Activated CD4-positive, alpha-beta T cell treated with anti-CD3 and anti-CD28 coated beads for 48 hours (primary cell): Measurements from ENCODE around the gene FKBP7.
A peak's percentile ranks its signal among the peaks of the same experiment; 100 is the strongest.
"Not testable (repeated sequence)": the region's sequence is repeated elsewhere in the genome, so short reads cannot be mapped to it uniquely, and the experiment has no call there.

ENCODE experiments used
- DNase-seq: peaks from one replicate; pipeline ENCODE4 v3.0.0-alpha.2; 2020

The FKBP7 gene

GRCh38 chr2:178484245-178485041 lies 6.0 kb upstream of the FKBP7 start:
- no peak for DNase-seq

- no peak for DNase-seq
Observed at GRCh38 chr2:178482437-178482836, 4.0 kb upstream of the FKBP7 start.

DNA sequence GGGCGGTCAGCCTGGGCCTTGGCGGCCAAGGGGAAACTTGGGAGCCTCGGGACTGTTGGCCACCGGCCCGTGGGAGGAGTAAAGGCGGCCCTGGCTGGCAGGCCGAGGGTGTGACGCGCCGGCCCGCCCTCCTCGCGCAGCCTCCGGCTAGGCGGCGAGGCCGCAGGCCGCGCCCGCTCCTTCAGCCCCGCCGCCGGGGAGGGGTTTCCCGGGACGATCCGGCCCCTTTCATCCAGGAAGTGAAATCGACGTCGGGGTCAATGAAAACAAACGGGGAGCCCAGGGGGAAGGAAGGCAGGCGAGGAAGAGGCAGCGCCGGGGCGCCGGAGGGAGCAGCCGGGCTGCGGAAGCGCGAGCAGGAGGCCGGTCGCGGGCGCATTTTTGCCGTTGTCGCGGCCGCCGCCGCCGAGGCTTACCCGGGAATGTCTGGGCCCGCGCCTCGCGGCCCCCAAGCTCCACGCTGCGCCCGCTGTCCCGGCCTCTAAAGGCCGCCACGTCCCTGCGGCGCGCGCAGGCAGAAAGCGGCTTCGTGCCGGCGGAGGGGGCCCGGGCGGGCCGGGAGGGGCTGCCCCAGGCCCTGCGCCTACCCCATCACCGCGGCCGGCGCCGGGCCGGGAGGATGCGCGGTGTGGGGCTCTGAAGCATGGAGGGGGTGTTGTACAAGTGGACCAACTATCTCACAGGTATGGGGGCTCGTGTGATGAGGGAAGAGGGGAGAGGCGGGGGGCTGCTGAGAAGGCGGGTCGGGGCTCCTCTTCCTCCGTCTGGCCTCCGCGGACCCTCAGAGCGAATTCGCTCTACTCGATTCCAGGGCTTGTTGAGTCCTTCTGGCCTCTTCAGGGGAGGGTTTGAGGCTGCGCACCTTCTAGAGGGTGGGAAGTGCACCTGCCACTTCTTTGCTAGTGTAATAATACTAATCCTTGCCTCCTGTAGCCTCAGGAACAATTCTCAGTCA lies 2.1 kb upstream of the FKBP7 start, which contains the start of gene PLEKHA3:
Gene PLEKHA3 (plus strand): TSS at position 231 of the 955 bp plus-strand sequence. CDS start 413 bp downstream, at position 644.
- peak; percentile 79 for DNase-seq

- DNase-seq, result no peak
Observed at GRCh38 chr2:178479758-178480226, 1.4 kb upstream of the FKBP7 start.

GRCh38 chr2:178479275-178479616 lies 846 bp upstream of the FKBP7 start:
- no peak for DNase-seq

- peak; percentile 22 for DNase-seq
Observed at GRCh38 chr2:178478130-178478438, 316 bp downstream of the FKBP7 start.

- DNase-seq, result no peak
Observed at GRCh38 chr2:178477443-178478129, 814 bp downstream of the FKBP7 start.

DNA sequence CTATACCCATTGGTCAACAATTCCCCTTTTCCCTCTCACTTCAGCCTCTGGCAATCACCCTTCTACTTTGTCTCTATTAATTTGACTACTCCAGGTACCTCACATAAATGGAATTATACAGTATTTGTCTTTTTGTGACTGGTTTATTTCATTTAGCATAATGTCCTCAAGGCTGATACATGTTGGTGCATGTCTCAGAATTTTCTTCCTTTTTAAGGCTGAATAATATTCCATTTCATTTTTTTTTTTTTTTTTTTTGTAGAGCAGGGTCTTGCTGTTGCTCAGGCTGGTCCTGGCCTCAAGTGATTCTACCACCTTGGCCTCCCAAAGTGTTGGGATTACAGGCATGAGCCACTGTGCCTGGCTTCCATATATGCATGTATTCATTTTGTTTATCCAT lies 1.9 kb downstream of the FKBP7 start:
- no peak for DNase-seq

- no peak for DNase-seq
Observed at GRCh38 chr2:178474560-178474959, 3.8 kb downstream of the FKBP7 start.

GRCh38 chr2:178473931-178474330 lies 4.5 kb downstream of the FKBP7 start:
- no peak for DNase-seq

DNA sequence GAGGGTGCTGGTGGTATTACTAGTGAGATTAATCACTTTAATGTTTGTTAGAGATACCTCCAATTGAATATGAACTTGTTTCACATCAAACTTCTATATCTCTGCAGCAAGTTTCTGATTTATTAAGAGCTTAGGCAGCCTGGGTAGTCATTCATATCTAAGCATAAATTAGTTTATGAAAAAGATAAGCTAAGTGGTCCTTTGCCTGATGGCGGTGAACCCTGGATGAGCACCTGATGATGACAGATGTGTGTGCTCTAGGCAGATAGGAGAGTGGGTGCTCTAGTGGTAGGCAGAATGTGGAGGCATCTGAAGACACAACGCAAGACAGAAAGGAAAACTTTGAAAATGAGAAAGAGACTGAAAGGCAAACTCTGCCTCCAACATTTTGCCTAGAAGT lies 5.0 kb downstream of the FKBP7 start:
- DNase-seq, result no peak

DNA sequence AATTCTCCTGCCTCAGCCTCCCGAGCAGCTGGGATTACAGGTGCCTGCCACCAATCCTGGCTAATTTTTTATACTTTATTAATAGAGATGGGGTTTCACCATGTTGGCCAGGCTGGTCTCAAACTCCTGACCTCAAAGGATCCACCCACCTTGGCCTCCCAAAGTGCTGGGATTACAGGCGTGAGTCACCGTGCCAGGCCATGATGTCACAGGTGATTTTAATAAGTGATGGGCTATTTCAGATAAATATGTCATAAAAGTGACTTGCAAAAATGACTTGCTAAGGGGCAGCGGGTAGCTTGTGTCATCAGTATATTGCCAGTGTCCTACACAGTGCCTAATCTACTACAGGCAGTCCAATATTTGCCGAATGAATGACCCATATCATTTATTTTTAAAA lies 7.1 kb downstream of the FKBP7 start:
- DNase-seq, result not testable (repeated sequence)

GRCh38 chr2:178469219-178469849 lies 9.1 kb downstream of the FKBP7 start:
- no peak for DNase-seq

DNA sequence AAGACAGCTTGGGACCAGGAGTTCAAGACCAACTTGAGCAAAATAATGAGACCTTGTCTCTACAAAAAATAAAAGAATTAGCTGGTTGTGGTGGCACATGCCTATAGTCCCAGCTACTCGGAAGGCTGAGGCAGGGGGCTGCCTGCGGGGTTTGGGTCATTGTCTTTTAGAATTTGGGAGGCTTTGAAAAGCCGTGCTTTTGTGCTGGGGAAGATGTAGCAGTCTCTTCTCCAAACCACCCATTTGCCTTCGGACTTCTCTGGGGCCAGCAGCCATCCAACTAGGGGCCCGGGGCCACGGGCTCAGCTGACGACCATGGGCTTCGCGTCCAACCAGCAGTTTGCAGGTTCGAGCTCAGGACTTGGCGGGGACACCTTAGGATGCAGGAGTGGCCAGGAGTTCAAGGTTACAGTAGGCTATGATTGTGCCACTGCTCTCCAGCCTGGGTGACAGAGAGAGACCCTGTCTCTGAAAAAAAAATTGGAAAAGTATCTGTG lies 21.0 kb downstream of the FKBP7 start:
- DNase-seq, result no peak

GRCh38 chr2:178455947-178456346 lies 22.5 kb downstream of the FKBP7 start:
- no peak for DNase-seq

DNA sequence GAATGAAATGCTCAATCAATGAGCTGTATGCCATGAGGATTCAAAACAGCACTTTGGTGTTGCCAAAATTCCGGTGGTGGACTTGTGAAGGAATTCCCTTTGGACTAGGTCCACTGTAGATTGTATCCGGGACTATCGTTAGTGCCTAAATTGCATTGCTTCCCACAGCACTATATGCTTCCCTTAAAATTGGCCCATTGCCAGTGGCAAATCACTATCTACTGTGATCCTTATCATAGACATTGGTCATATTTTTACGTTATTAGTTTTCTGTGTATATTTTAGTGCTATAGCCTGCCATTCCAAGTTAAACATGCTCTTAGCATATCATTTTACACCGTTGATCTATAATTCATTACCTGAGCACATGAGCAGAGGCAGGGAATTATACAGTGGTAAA lies 25.5 kb downstream of the FKBP7 start:
- no peak for DNase-seq

GRCh38 chr2:178452334-178452733 lies 26.1 kb downstream of the FKBP7 start:
- DNase-seq, result no peak

GRCh38 chr2:178450774-178451525 lies 27.4 kb downstream of the FKBP7 start, which contains the start of the genes PJVK and PRKRA:
Gene PJVK (plus strand): TSS chr2:178451378. CDS start chr2:178453410, 2,032 bp downstream.
Gene PRKRA (minus strand): TSS chr2:178451175. CDS start chr2:178451030, 145 bp downstream.
- peak; percentile 97 for DNase-seq

- no peak for DNase-seq
Observed at GRCh38 chr2:178450524-178450773, 28.0 kb downstream of the FKBP7 start.

DNA sequence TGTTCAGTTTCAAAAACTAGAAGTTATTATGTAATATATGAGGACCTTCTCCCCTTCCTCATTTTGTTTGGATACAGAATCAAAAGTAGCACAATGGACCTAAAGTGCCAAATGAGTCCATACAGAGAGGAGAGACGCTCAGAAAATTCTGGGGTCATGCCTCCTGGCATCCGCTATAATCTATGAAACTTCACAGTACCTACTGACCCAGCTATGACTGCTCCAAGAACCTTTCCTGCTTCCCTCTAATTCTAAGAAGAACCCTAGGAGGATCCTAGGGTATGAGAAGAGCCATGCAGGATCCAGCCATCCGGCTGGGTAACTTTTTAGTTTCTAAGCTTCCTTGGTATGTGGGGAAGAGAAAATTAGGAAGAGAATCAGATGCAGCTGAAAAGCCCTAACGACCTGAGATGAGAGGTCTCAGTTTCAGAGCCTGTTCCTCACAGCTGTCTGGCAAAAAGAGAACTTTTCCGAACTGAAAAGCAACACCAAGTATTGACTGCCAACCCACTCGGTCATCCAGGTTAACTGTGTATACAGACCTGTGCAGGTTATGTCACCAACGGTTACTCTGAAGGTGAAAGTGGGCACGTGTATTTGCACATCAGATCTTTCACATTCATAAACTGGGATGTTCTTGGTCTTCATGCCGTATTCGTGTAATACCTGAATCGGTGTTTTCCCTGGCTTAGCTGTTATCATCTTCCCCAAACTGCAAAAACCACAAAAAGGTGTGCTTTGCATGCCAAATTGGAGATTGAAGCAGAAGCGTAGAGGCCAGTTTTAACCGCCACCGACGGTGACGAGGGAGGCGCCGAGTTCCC lies 28.5 kb downstream of the FKBP7 start:
- DNase-seq, result no peak
